Cerebellar nuclear complex (tissue), 1 donor: ENCODE results near the gene PRSS53.
A peak's percentile ranks its signal among the peaks of the same experiment; 100 is the strongest.

Source experiments
- DNase-seq, 2 experiments: peaks; one replicate each; lab custom pipeline; 2025; lab: John Stamatoyannopoulos, UW

Gene PRSS53

GRCh38 chr16:31078597-31079341 lies 10.0 kb downstream of the PRSS53 start:
- DNase-seq: no peak

DNA sequence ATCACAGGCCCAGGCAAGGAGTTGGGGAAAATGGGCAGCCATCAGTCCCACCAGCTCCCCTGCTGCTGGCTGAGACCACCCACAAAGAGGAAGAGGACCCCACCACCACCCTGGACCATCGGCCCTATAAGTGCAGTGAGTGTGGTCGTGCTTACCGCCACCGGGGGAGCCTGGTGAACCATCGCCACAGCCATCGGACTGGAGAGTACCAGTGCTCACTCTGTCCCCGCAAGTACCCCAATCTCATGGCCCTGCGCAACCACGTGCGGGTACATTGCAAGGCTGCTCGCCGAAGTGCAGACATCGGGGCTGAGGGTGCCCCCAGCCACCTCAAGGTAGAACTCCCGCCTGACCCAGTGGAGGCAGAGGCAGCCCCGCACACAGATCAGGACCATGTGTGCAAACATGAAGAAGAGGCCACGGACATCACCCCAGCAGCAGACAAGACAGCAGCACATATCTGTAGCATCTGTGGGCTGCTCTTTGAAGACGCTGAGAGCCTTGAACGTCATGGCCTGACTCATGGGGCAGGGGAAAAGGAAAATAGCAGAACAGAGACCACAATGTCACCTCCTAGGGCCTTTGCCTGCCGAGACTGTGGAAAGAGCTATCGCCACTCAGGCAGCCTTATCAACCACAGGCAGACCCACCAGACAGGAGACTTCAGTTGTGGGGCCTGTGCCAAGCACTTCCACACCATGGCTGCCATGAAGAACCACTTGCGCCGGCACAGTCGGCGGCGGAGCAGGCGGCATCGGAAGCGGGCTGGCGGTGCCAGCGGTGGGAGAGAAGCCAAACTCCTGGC lies 10.9 kb downstream of the PRSS53 start:
- DNase-seq: no peak

DNA sequence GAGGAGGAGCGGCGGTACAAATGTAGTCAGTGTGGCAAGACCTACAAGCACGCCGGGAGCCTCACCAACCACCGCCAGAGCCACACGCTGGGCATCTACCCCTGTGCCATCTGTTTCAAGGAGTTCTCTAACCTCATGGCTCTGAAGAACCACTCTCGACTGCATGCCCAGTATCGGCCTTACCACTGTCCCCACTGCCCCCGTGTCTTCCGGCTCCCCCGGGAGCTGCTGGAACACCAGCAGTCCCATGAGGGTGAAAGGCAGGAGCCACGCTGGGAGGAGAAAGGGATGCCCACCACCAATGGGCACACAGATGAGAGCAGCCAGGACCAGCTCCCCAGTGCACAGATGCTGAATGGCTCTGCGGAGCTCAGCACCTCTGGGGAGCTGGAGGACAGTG lies 11.7 kb downstream of the PRSS53 start:
- no peak for DNase-seq

DNA sequence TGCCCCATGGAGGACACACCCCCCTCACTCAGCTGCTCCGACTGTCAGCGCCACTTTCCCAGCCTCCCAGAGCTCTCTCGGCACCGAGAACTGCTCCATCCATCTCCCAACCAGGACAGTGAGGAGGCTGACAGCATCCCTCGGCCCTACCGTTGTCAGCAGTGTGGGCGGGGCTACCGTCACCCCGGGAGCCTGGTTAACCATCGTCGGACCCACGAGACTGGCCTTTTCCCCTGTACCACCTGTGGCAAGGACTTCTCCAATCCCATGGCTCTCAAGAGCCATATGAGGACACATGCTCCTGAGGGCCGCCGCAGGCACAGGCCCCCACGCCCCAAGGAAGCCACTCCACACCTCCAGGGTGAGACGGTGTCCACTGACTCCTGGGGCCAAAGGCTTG lies 12.4 kb downstream of the PRSS53 start:
- DNase-seq: no peak

GRCh38 chr16:31074814-31075183 lies 13.9 kb downstream of the PRSS53 start:
- no peak for DNase-seq

DNA sequence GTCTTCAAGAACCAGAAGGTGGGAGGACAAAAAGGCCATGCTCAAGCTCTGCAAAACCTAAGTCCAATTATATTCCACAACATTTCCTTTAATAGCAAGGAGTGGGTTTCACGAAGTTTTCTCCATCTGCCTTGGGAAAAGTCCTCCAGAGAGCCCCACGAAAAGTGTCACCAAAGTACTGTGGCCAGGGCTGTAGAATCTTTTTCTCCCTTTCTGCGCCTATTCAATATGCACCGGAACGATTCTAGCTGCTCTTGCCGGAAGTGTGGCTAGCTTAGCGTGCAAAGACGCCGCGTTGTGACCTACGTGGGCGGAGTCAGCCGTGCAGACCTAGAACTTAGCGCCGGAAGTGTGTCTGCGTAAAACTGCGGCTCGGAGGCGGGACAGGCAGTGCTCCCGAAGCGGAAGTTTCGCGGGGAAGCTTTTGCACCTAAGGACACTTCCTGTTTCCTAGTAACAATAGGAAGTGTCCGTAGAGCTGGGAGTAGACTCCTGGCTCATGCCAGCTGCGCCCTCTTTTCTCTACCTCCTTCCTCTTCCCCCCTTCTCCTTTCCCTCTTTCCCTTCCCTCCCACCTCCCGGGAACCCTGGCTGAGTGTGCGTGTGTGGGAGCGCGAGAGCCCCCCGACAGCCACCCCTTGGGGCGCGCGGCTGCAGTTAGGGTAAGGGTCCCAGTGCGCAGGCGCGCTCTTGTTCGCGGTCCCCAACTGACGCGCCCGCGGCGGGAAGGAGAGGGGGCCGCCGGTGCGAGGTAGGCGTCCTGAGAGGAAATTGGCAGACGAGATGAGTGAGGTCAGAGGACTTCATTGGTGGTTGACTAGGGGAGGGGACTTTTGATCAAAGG lies 14.6 kb downstream of the PRSS53 start, which contains the start of the genes ZNF646 and ZNF668:
Gene ZNF646, plus strand, starts transcription at position 453 of the 844 bp plus-strand sequence. CDS start 1,903 bp downstream, outside the sequence.
Gene ZNF668, minus strand, starts transcription at position 271 of the 844 bp plus-strand sequence. CDS start 9,781 bp downstream, outside the sequence.
- DNase-seq: peak; percentile 84 to 94

- peak; percentile 57 to 77 for DNase-seq
These were observed 15.4 kb downstream of the PRSS53 start for GRCh38 chr16:31073142-31073969.

DNA sequence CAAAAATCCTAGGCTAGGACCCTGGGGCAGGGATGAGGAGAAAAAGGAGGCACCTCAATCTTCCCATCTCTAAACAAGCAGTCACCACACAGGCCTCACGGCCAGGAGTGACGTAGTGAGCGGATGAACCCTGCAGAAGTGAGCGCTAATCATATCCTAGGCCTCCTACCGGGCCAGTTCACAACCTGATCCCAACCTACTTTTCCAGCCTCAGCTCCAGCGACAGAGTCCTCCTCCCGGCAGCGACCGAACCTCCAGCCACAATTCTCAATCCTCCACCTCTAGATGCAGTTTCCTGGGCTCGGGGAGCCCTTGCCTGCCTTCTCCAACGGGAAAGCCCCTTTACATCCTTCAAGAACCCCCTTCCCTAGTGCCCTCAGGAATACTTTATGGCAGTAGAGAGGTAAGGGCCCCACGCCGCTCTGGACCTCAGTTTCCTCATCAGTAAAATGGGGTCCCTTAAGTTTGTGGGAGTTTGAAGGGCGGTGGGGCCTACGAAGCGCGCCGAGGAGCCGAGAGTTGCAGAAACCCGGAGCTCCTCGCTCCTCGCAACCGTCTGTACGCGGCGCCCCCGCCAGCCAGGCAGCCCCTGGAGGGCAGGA lies 16.1 kb downstream of the PRSS53 start:
- no peak for DNase-seq

DNA sequence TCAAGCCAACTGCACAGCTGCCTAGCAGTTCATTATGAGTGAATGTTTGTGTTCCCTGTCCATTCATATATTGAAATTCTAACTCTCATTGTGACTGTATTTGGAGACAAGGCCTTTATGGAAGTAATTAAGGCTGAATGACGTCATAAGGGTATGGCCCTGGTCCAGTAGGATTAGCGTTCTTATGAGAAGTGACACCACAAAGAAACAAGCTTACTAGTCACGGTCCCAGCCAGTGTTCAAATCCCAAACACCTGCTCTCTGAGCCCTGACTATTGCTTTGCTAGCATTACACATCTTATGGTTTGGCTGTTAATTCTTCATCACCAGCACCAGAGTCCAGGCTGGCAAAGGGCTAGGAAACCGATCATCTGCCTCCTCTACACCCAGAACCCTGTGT lies 16.9 kb downstream of the PRSS53 start:
- no peak for DNase-seq

- DNase-seq: no peak
These were observed 21.4 kb downstream of the PRSS53 start for GRCh38 chr16:31067342-31067741.

- DNase-seq: no peak
These were observed 23.8 kb downstream of the PRSS53 start for GRCh38 chr16:31064882-31065461.

DNA sequence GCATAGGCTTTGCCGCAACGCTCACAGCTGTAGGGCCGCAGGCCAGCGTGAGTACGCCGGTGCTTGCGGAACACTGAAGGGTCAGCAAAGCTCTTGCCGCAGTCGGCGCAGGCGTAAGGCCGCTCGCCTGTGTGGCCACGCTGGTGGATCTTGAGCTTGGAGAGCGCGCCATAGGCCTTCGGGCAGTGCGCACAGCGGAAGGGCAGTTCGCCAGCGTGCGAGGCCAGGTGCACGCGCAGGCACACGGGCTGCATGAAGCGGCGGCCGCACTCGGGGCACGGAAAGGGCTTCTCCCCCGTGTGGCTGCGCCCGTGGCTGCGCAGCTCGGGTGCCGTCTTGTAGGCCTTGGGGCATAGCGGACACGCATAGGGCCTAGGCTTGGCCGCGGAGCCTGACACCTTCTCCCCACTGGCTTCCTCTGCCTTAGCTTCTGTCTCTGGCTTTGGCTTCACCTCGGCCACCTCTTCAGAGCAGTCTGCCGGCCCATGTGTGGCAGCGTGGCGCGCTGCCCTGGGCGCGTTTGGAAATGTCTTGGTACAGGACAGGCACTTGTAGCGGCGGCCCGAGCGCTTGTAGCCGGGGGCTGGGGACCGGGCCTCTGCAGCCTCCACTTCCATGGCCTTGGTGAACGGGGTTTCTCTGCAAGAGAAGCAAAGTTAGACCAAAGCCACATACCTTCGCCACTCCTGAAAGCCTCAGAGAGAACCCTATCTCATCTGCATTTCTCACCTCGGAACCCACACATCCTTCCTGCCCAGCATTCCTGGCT lies 24.7 kb downstream of the PRSS53 start:
- no peak for DNase-seq

DNA sequence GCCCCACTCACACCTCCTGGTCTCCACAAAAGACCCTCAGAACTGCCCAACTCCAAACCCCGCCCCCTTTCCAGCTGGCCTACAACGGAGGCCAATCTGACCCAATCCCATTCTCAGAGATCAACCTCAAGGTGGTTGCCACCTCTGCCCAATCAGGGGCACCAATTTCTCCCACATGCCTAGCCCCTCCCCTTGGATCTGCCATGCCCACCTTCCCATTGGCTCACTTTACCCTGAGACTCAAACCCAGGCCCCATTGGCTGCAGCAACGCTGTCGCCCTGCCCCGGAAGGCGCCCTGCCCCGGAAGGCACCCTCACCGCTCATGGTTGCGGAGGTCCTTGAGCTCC lies 25.3 kb downstream of the PRSS53 start:
- DNase-seq: no peak

- DNase-seq: no peak
These were observed 26.8 kb downstream of the PRSS53 start for GRCh38 chr16:31061813-31062440.

DNA sequence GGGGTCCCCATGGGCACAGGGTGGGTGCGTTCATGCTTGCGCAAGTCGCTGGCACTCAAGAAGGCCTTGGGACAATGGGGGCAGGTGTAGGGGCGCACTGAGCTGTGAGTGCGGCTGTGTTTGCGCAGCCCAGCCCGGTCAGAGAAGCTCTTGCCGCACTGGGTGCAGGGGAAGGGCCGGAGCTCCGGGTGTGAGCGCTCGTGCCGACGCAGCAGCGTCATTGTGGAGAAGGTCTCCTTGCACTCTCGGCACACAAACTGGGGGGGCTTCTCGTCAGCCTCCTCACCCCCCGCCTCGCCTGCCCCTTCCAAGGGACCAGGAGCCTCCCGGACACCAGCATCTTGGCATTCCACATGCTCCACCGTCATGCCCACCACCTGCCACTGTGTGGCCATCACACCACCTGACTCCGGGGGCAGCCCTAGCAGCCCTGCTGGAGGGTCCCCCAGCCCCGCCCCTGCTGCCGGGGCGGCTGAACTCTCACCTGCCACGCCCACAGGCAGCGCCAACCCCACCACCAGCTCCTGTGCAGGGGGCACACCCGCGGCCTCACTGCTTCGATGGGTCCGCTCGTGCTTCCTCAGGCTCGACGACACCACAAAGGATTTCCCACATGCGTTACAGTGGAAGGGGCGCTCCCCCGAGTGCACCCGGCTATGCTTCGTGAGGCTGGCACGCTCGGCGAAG lies 27.5 kb downstream of the PRSS53 start:
- no peak for DNase-seq

- DNase-seq: no peak
These were observed 33.1 kb downstream of the PRSS53 start for GRCh38 chr16:31055613-31056012.

- no peak for DNase-seq
These were observed 36.6 kb downstream of the PRSS53 start for GRCh38 chr16:31052114-31052513.

GRCh38 chr16:31050280-31051030 lies 38.3 kb downstream of the PRSS53 start:
- DNase-seq: no peak
